Forelimb muscle (tissue), 1 donor: ENCODE measurements around the gene FBLN5. TPM values are rescaled to one million over a fixed set of nuclear protein-coding genes. Genes with fewer than 3 reads are reported as not detected.

Experiments
- DNase-seq: peaks from one replicate; pipeline ENCODE4 v3.0.0-alpha.2; 2013; ENCODE audit warnings: low read depth
- polyA plus RNA-seq: library from polyadenylated mRNA; unstranded; fragments of 120-200 nt; gene quantifications from one replicate; pipeline ENCODE4 v1.2.1, GENCODE V29; 2013; ENCODE audit not compliant: insufficient read length

Gene FBLN5
- polyA plus RNA-seq, 1 donor: 74.7 TPM

- no peak for DNase-seq
These were observed 118.0 kb downstream of the FBLN5 start for GRCh38 chr14:91829511-91829910.

- no peak for DNase-seq
These were observed 119.7 kb downstream of the FBLN5 start for GRCh38 chr14:91827746-91828145.

Other genes starting within 250 kb of the FBLN5 start
- gene CATSPERB, start 215.6 kb downstream of the FBLN5 start, polyA plus RNA-seq: 0.09 TPM
- gene TC2N, start 80.2 kb downstream of the FBLN5 start, polyA plus RNA-seq: 3.1 TPM
- 16.6 TPM for gene TRIP11, start 92.4 kb upstream of the FBLN5 start, polyA plus RNA-seq
- gene ATXN3, start 158.9 kb upstream of the FBLN5 start, polyA plus RNA-seq: 16.6 TPM
- gene NDUFB1, start 174.0 kb upstream of the FBLN5 start, polyA plus RNA-seq: 93.2 TPM
- gene CPSF2, start 174.3 kb upstream of the FBLN5 start, polyA plus RNA-seq: 34.1 TPM